Inferior parietal cortex (tissue), 1 donor: ENCODE data around the gene PTPRD.

ENCODE experiments used
- DNase-seq: peaks from one replicate; pipeline ENCODE4 v3.0.0-alpha.2; 2016; ENCODE audit errors: extremely low spot score

The PTPRD gene

DNA sequence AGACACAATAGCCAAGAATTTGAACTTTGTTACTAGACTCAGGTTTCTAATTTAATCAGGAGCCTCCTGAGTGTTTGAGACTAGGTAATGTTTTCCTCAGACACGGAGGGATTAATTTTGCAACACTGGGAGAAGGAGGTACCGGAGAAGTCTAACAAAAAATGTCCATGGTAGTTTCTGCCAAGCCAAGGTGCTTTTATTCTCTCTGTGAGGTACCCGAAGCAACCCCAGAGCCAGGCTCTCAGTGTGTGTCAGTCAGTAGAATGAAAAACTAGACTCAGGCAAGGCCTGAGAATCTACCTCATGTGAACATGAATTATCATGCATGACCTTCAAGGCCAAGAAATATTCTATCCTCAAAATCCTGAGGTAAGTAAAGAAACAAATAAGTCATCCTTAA is 1832.4 kb downstream of the PTPRD start:
- no peak for DNase-seq

DNA sequence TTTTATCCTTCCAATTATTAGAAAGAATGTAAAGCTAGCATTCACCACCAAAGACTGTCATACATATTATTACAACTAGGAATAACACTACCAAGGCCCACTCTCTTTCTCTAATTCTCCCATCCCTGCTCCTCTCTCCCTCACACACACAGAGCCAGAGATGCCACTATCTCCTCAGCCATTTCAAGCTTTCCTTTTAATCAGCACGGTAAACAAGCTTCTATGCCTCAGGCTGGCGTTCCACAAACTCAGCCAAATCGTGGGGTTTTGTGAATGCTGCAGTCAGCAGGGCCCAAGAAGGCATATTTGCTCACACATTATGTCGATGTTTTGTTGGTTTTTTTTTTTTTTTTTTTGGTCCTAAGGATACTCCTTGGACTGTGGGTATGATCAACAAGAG is 1833.3 kb downstream of the PTPRD start:
- DNase-seq, result no peak

DNA sequence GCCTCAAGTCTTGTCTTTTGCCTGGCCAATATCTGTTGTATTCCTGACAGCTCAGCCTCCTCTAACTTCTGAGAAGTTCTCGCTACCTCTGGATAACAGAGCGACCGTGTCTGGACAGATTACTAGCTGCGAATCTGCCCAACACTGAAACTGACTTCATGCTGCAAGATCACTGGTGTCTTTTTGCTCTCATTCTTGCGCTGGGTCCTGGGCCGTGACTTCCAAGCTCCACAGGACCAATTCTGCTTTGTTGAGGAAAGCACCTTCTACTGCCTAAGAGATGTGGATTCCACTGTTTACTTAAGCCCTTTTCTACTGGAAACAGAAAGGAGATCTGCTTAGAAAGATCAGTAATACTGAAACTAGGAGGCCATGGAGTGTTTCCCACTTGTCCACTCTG is 1834.4 kb downstream of the PTPRD start:
- DNase-seq, result no peak

DNA sequence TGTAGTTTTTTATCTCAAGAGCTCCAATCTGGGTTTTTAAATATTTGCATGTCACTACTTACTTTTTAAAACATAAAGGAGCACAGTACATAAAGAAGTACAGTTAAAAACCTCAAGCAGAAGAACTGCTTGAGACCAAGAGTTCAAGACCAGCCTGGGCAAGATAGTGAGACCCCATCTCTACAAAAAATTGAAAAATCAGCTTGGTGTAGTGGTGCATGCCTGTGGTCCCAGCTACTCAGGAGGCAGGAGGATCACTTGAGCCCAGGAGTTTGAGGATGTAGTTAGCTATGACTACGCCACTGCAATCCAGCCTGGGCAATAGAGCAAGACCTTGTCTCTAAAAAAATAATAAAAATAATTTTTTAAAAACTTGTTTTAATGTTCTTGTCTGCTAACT is 1840.5 kb downstream of the PTPRD start:
- no peak for DNase-seq

DNA sequence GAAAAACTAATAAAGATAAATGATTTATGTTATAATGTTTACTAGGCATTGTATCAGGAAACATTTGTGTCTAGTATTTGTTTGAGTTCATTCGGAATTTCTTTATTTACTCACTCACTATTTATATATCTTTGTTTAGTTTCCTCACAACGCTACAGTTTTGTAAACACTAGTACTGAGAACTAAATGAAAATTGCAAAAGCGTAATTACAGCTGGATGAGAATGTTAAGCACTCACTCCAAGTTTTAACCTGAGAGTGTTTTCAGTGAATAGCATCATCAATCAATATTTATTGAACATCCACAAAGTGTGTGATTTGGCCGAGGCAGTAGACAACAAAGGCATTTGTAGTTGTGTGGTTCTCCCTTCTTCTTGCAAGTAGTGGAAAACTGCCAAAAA is 1843.6 kb downstream of the PTPRD start:
- no peak for DNase-seq

DNA sequence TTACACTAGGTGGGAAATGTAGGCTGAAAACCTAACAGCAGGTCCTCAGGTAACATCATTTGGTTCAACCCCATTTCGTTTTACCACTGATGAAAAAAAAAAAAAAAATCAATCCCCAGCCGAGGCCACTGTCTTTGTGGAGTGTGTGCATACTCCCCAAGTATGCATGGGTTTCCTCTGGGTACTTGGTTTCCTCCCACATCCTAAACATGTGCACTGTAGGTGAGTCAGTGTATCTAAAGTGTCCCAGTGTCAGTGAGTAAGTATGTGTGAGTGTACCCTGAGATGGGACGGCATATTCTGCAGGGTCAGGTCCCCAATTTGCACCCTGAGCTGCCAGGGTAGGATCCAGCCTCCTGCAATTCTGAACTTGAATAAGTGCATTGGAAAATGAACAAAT is 1846.7 kb downstream of the PTPRD start:
- no peak for DNase-seq

DNA sequence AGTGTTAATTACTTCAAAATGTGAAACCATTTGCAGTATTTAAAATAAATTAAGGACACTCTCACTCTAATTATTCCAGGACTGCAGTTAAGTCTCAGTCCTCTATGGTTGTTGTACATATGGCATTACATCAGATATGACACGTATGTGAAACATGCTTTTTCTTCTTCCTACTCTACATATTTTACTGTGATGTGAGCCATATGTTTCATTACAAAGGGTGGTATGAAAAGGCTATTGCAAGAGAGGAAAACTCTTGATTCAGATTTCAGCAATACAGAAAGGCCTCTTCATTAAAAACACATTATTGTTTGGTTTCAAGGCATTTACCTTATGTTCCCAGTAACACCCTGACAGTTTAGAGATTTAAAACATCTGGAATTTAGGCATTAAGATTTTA is 1848.8 kb downstream of the PTPRD start:
- DNase-seq, result no peak

DNA sequence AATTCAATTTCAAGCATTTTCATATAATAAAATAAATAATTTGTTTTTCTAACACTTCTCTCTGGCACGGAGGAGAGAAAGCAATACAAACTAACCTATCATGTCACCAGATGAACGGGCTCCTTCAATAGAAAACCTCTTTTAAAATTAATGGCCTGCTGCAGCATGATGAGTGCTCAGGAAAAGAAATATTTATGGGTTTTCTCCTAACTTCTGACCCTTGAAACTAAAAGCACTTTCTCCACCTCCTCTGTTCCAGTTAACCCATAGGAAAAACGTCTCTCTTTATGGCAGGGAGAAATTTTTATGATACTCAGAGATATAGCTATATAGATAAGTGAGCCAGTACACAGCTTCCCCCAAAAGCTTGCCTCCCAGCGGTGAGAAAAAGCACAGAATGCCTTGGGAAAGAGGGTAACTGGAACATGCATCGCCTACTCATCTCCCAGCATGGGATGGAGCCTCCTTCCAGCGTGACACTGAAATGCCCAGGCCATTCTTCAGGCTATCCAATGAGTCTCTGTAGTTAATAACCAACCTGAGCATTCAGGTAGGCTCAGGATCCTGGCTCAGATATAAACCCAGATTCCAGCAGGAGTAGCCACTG is 1850.2 kb downstream of the PTPRD start:
- DNase-seq, result no peak

DNA sequence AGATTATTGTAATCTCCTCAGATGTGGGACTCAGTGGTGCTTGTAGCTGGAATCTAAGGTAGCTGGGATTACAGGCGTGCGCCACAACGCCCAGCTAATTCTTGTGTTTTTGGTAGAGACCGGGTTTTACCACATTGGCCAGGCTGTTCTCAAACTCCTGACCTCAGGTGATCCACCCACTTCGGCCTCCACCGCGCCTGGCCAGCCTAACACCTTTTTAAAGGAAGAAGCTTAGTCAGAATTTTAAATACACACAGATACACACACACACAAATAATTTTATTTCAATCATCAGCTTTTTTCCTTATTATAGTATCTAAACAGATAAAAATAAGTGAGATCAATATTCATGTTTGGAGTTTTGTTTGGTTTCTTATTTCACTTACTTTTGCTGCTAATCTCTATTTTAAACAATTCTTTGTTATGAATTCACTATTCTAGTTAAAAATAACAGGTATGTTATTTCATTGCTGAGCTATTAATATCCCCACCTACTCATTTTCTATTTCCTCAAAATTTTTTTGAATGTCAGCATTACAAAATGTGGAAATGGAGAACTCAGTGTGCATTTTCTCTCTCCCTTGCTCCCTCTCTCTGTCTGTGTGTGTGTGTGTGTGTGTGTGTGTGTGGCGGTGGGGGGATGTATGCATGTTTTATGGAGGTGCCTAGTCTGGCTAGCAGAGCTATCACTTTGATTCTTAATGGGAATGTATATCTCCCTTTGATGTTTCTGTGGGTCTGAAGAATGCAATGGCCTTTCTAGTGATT is 1852.6 kb downstream of the PTPRD start:
- DNase-seq, result no peak

DNA sequence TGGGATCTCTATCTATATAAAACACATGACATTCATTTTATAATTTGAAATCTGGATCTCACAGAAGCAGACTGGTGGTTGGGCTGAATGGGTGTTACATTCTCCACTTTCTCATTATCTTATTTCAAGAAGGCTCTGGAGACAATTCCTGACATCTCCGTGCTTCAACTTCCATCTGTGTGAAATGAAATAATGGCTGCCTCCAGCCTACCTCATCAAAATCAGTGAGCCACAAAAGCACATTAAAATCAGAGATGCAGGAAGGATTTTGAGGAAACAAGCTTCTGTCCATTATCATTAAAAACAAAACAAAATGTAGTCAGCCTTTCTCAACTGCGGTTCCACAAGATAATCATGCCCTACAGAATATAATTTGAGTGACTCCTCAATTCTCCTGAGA is 1854.9 kb downstream of the PTPRD start:
- DNase-seq, result no peak

DNA sequence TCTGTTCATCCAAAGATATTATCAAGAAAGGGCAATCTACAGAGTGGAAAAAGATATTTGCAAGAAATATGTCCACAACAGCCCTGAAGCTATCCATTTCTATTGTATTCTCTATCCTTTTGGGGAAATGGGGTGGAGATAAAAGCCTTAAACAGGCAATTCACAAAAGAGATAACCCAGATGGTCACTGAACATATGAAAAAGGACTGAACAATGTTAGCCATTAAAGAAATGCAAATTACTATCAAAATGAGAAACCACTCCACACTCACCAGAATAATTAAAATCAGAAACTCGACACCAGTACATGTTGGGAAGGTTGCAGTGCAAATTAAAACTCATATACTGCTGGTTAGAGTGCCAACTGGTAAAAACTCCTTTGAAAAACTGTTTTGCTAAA is 1858.1 kb downstream of the PTPRD start:
- DNase-seq, result no peak

DNA sequence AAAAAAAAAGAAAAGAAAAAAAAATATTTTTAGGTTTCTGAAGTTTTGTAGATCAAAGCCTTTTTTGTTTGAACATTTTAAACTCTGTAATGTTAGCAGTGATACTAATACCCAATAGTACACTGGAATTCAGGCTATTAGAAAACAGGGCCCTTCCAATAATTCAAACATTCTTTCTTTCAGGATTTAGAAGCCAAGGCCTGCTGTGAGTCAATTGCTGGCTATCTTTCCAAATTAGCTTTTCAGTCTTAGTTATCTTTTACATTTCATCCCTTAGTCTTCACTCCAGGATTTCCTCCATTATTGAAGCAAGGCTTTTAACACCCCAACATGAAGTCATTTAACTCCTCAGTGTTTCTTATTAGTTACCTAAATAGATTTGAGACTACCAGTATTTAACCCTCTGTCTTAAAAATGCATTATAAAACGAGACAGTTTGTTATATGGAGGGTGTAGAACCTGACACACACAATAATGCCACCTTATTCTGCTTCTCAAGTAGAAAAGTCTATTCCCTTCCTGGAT is 1861.3 kb downstream of the PTPRD start:
- no peak for DNase-seq

DNA sequence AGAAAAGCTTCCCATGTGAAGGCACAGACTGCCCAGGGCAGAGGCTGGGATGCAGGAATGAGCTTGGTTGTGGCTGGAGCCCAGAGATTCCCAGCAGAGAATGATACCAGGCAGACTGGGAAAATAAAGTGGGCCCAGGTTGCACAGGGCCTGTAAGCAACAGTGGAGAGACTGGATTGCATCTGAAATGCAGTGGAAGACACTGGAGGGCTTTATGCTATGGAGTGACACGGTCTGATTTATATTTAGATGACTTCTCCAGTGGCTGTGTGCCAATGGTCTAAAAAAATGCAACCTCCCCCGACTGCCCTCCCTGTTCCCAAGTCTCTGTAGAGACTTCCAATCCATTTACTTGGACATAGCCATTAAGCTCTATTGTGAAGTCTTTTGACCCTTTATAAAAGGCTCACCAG is 1862.2 kb downstream of the PTPRD start:
- no peak for DNase-seq

DNA sequence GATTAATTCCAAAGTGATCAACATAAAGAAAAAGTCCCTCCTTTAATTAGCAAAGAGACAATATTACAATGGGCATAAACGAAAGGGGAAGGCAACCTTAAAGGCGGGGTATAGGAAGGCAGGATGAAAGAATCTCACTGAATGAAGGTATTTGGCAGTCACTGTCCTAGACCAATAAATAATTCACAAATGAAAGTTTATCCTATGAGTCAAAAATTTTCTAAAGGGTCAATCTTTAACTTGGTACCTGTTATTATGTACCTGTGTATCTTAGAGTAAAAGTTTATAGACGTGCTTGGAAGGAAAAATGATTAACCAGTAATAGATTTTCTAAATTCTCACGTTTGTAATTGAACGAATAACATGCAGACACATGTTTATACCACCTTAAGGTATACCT is 1867.5 kb downstream of the PTPRD start:
- no peak for DNase-seq

DNA sequence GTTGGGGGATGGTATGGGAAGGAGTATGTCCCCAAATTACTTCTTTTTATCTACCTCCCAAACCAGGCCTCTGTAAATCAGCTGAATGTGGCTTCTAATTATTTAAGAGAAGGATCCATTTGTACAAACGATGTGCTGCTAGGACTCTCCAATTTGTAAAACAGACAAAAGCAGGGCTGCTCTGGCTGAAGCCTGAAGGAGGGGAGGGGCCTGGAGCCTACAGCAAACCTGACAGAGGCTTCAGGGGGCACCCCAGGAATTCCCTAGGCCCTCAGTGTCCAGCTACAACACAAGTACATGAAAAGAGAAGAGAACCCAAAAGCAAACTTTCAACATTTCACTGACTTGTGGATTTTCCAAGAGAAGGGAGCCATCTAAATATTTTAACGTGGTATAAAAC is 1873.9 kb downstream of the PTPRD start:
- DNase-seq, result no peak

DNA sequence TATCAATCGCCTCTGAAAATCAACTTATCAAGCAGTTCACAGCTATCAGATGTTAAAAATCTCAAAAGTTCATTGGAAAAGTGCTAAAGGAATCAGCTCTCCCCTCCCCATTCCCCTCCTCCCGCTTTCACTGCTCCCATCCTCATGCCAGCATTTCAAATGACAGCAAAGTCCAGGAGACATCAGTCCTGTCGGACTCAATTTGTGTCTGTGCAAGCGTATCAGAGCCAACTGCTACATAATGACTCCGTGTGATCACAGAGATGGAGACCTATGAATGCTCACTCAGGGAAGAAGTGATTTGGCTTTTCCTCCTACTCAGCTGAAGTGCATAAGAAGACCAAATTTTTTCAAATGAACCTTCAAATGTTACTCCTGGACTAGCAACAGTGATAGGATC is 1876.0 kb downstream of the PTPRD start:
- no peak for DNase-seq

DNA sequence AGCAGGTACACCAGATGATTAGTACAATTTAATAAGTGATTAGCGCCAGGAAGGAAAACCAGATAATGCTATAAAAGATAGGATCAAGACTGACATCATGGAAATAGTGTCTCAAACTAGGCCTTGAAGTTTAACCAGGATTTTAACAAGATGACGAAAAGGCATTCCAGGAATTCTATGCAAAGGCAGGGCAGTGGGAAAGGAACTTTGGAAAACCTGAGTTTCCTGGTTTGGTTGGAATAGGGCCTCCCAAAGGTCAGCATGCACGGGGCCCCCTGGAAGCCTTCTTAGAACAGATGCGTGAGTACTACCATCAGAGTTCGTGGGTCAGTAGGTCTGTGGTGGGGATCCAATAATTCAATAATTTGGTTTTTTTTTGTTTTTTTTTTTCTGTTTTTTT is 1878.0 kb downstream of the PTPRD start:
- no peak for DNase-seq

DNA sequence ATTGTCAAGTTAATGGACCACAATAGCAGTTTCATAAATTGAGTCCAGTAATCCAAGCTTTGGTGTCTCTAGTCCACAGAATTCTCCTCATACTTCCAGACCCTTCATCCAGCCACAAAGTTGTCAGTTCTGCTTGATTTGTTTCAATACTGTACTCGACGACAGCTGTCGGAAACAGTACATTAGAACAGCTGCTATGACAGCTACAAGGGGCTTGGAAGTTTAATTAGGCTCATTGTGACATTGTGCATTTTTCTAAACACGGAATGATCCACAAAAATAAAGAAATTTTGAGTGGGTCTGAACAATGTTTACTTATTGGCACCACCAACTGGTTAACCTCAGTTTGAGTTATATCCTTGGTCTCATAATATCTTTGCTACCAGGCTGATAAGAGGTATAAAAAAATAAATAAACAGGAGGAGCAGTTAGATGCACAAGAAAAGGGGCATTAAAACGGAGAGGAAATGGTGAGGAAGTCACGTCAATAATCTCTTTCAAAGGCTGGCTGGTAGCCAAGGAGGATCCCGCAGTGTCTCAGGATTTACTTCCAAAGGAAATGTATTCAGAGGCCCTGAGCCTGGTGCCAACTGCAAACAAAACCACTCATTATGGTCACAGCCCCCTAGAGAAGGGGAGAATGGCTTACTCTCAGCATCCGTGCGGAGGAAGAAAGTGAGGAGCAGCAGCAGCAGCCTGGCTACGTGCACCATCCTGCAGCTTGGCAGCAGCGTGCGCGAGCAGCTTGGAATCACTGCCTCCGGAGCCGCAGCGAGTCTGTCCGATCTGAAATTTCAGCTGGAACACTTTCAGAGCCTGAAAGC is 1879.5 kb downstream of the PTPRD start:
- DNase-seq, result peak; percentile 66

DNA sequence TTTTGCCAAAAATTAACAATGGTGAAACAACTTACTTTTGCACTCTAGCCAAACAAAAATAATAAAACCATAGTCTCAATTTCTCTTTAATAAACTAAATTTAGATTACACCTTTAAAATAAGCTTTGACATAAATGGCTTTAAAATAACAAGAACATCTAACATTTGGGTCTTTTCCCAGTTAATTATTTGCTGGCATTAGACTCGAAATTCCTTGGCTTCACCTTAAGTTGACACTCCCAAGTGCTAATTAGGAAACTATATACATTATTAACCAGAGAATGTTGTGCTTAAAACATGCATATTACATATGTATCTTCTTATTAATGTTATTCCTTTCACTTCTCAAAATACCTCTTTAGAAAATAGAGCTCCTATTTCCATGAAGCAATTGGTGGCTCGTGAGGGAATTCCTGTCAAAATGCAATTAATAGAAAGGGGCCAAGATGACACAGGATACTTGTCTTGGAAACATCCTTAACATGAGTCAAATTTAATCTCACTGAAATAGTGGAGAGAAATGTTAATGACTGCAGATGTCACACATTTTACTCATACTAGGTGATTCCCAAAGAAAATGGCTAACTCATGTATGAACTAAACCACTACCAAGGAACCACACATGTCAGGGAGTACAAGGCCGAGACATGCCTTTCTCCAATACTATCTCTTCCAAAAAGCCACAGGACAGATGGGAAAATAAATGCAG is 1880.3 kb downstream of the PTPRD start:
- no peak for DNase-seq

DNA sequence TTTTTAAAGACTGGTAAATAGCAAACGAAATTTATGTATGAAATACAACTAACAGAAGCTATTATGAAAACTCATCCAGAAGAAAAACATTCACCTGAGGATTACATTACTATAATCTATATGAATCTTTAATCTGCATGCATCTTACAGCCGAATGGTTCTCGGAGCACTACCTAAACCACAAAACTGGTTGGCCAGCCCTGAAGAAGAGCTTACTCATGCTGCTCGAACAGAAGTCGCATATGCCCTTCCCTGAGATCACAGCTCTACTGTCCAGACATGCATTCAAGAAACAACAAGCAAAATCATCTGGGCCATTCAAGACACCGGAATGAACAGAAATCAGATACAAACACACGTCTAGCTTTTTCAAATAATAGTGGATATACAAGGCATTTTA is 1882.2 kb downstream of the PTPRD start:
- no peak for DNase-seq

DNA sequence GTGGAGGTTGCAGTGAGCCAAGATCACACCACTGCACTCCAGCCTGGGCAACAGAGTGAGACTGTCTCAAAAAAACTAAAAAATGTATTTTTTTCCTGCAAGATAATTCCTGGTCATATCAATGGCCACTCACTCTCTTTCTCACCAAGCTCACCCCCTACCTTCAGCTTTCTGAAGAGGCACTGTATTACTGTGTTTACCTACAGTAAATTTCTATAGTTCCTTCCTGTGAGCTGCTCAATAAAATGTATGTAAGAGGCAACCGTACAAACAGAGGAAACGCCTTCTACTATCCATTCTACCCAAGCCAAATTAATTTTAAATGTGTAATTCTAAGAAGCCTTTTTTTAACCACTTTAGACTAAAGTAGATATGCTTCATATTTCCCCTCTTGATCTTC is 1883.9 kb downstream of the PTPRD start:
- DNase-seq, result no peak

DNA sequence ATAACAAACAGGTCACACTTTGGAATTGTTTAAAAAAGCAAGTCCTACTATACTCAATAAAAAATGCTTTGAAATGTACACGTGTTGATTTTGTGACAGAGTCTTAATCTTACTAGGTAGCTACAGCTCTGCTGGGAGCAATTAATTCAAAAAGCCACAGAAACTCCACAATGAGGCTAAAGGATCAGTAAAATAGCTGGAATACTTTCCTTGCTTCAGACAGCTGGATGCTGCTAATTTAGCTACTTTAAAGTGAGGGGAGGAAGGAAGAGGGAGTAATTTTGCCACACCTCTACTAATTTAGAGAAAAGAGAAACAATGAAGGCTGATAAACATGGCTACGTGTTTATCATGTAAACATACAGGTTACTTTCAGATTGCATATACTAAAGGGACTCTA is 1885.6 kb downstream of the PTPRD start:
- DNase-seq, result no peak
